ENCODE results near the gene SEC63. TPM values are rescaled to one million over a fixed set of nuclear protein-coding genes. Genes with fewer than 3 reads are reported as not detected.
"Not testable (repeated sequence)": the region's sequence is repeated elsewhere in the genome, so short reads cannot be mapped to it uniquely, and the experiment has no call there.

SEC63 gene
- total and polyA plus RNA-seq, 2 donors (not counting 1 experiment from before 2014, with no cell fraction given) = 34.2 to 82.7 TPM

GRCh38 chr6:108004861-108005260, 46.9 kb upstream of the SEC63 start:
- DNase-seq (ENCODE audit: low read depth in 2 of 2) = no peak

GRCh38 chr6:108002365-108003221, 44.6 kb upstream of the SEC63 start:
- Histone ChIP-seq H4K20me1 (ENCODE audit: control insufficient read depth, extremely low read depth, insufficient read depth, low read length) (no peaks in the 10 kb centered on the region), H3K27me3 (ENCODE audit: control insufficient read depth, insufficient read depth, low read length) (peaks cover 3% of the 10 kb centered on the region), H3K36me3 (ENCODE audit: control insufficient read depth, insufficient read depth, low read length) (no peaks in the 10 kb centered on the region), H3K27ac (ENCODE audit: insufficient read depth, low read length) (no peak overlapping the region), H3K4me1 (ENCODE audit: control insufficient read depth, extremely low read depth, insufficient read depth, low read length) (no peaks in the 10 kb centered on the region), H3K79me2 (ENCODE audit: control insufficient read depth, insufficient read depth, low read length) (no peaks in the 10 kb centered on the region), H3K4me3 (replicated peaks in 1 of 4; ENCODE audit: control extremely low read depth in 1 of 4, insufficient read depth in 1 of 4, low read depth in 3 of 4, low read length in 4 of 4) (no peak overlapping the region), H3K4me2 (ENCODE audit: extremely low read depth, insufficient read depth, low read length) (no peak overlapping the region), H3K9ac (ENCODE audit: insufficient read depth, low read length) (no peak overlapping the region), H3K9me3 (ENCODE audit: control insufficient read depth, insufficient read depth, low read depth, low read length) (no peaks in the 10 kb centered on the region), H2AFZ (ENCODE audit: low read length) (peak overlapping the region; percentile 11)
- no peak for DNase-seq (ENCODE audit: low read depth in 2 of 2)
- TF ChIP-seq EZH2 (IDR thresholded peaks at IDR 0.05; ENCODE audit: low read length, missing control alignments) (no peak), CTCF (conservative IDR thresholded peaks at IDR 0.05 in 1 of 2, IDR thresholded peaks at IDR 0.05 in 1 of 2; ENCODE audit: low read depth in 1 of 2, low read length in 2 of 2) (no peak)

More at GRCh38 chr6:108004861-108005260, 46.9 kb upstream of the SEC63 start:
- no peaks in the 10 kb centered on the region for H4K20me1 ChIP-seq (ENCODE audit: control insufficient read depth, extremely low read depth, insufficient read depth, low read length)
- H3K4me3 ChIP-seq (replicated peaks in 1 of 4; ENCODE audit: control extremely low read depth in 1 of 4, insufficient read depth in 1 of 4, low read depth in 3 of 4, low read length in 4 of 4) = no peak overlapping the region
- H2AFZ ChIP-seq (ENCODE audit: low read length) = no peak overlapping the region
- H3K27ac ChIP-seq (ENCODE audit: insufficient read depth, low read length) = no peak overlapping the region
- TF ChIP-seq EZH2 (IDR thresholded peaks at IDR 0.05; ENCODE audit: low read length, missing control alignments) (no peak), CTCF (conservative IDR thresholded peaks at IDR 0.05 in 1 of 2, IDR thresholded peaks at IDR 0.05 in 1 of 2; ENCODE audit: low read depth in 1 of 2, low read length in 2 of 2) (no peak)
- no peak overlapping the region for H3K9ac ChIP-seq (ENCODE audit: insufficient read depth, low read length)
- H3K79me2 ChIP-seq (ENCODE audit: control insufficient read depth, insufficient read depth, low read length) = no peaks in the 10 kb centered on the region
- H3K27me3 ChIP-seq (ENCODE audit: control insufficient read depth, insufficient read depth, low read length) = peaks cover 3% of the 10 kb centered on the region
- no peaks in the 10 kb centered on the region for H3K36me3 ChIP-seq (ENCODE audit: control insufficient read depth, insufficient read depth, low read length)
- H3K4me1 ChIP-seq (ENCODE audit: control insufficient read depth, extremely low read depth, insufficient read depth, low read length) = no peaks in the 10 kb centered on the region
- no peaks in the 10 kb centered on the region for H3K9me3 ChIP-seq (ENCODE audit: control insufficient read depth, insufficient read depth, low read depth, low read length)
- no peak overlapping the region for H3K4me2 ChIP-seq (ENCODE audit: extremely low read depth, insufficient read depth, low read length)

- TF ChIP-seq EZH2 (IDR thresholded peaks at IDR 0.05; ENCODE audit: low read length, missing control alignments) = no peak
- no peak for TF ChIP-seq CTCF (conservative IDR thresholded peaks at IDR 0.05 in 1 of 2, IDR thresholded peaks at IDR 0.05 in 1 of 2; ENCODE audit: low read depth in 1 of 2, low read length in 2 of 2)
- Histone ChIP-seq H3K9ac (ENCODE audit: insufficient read depth, low read length) (no peak overlapping the region), H4K20me1 (ENCODE audit: control insufficient read depth, extremely low read depth, insufficient read depth, low read length) (no peaks in the 10 kb centered on the region), H3K4me1 (ENCODE audit: control insufficient read depth, extremely low read depth, insufficient read depth, low read length) (no peaks in the 10 kb centered on the region), H2AFZ (ENCODE audit: low read length) (no peak overlapping the region), H3K27me3 (ENCODE audit: control insufficient read depth, insufficient read depth, low read length) (peaks cover 3% of the 10 kb centered on the region), H3K36me3 (ENCODE audit: control insufficient read depth, insufficient read depth, low read length) (no peaks in the 10 kb centered on the region), H3K9me3 (ENCODE audit: control insufficient read depth, insufficient read depth, low read depth, low read length) (no peaks in the 10 kb centered on the region), H3K79me2 (ENCODE audit: control insufficient read depth, insufficient read depth, low read length) (no peaks in the 10 kb centered on the region), H3K4me3 (replicated peaks in 1 of 4; ENCODE audit: control extremely low read depth in 1 of 4, insufficient read depth in 1 of 4, low read depth in 3 of 4, low read length in 4 of 4) (no peak overlapping the region), H3K4me2 (ENCODE audit: extremely low read depth, insufficient read depth, low read length) (no peak overlapping the region), H3K27ac (ENCODE audit: insufficient read depth, low read length) (no peak overlapping the region)
- DNase-seq (ENCODE audit: low read depth in 2 of 2) = no peak
Observed at GRCh38 chr6:108001696-108002231, 43.8 kb upstream of the SEC63 start.

- H4K20me1 ChIP-seq (ENCODE audit: control insufficient read depth, extremely low read depth, insufficient read depth, low read length); H2AFZ ChIP-seq (ENCODE audit: low read length); H3K4me3 ChIP-seq (replicated peaks in 1 of 4; ENCODE audit: control extremely low read depth in 1 of 4, insufficient read depth in 1 of 4, low read depth in 3 of 4, low read length in 4 of 4); H3K79me2 ChIP-seq (ENCODE audit: control insufficient read depth, insufficient read depth, low read length); H3K9me3 ChIP-seq (ENCODE audit: control insufficient read depth, insufficient read depth, low read depth, low read length); H3K27ac ChIP-seq (ENCODE audit: insufficient read depth, low read length); H3K9ac ChIP-seq (ENCODE audit: insufficient read depth, low read length); H3K4me2 ChIP-seq (ENCODE audit: extremely low read depth, insufficient read depth, low read length); DNase-seq (ENCODE audit: low read depth in 2 of 2); H3K27me3 ChIP-seq (ENCODE audit: control insufficient read depth, insufficient read depth, low read length); H3K36me3 ChIP-seq (ENCODE audit: control insufficient read depth, insufficient read depth, low read length); H3K4me1 ChIP-seq (ENCODE audit: control insufficient read depth, extremely low read depth, insufficient read depth, low read length): not testable (repeated sequence)
Observed at GRCh38 chr6:108000259-108000658, 42.3 kb upstream of the SEC63 start.

Measured in fibroblast of lung (primary cell).